CD4-positive, alpha-beta memory T cell (primary cell): ENCODE measurements around the gene TBL1X. TPM values are rescaled to one million over a fixed set of nuclear protein-coding genes. Genes with fewer than 3 reads are reported as not detected.

Experiments used
- CTCF ChIA-PET: fragments of 350-600 bp; sonication (Branson Sonifier 250); formaldehyde crosslinking; loops from one replicate; lab custom pipeline; 2021; ENCODE audit warnings: inconsistent platforms; ENCODE audit not compliant: partially characterized antibody; lab: Charles Lee
- POLR2A ChIA-PET: fragments of 350-600 bp; sonication (Branson Sonifier 250); formaldehyde crosslinking; loops from one replicate; lab custom pipeline; 2021; ENCODE audit not compliant: partially characterized antibody; lab: Charles Lee
- DNase-seq, 5 donors: peaks; one replicate each; pipeline versions ENCODE4 v3.0.0 to v3.0.0-alpha.2; 2020 to 2022; ENCODE audit warnings: mixed read lengths in 1 of 5
- H3K27ac ChIP-seq: one replicate; pipeline ENCODE4 v1.7.0; 2013; ENCODE audit warnings: low read depth, low read length
- H3K27me3 ChIP-seq: 2 replicates; pipeline ENCODE4 v1.7.0; 2013; ENCODE audit warnings: mild to moderate bottlenecking, low read length, moderate library complexity; ENCODE audit not compliant: insufficient read depth
- H3K36me3 ChIP-seq: 2 replicates; pipeline ENCODE4 v1.7.0; 2013; ENCODE audit warnings: mild to moderate bottlenecking, low read length, moderate library complexity; ENCODE audit not compliant: insufficient read depth
- H3K4me1 ChIP-seq: 2 replicates; pipeline ENCODE4 v1.7.0; 2013; ENCODE audit warnings: mild to moderate bottlenecking, low read length, moderate library complexity; ENCODE audit not compliant: insufficient read depth
- H3K4me3 ChIP-seq, 2 donors: one replicate each; pipeline ENCODE4 v1.7.0; 2013; ENCODE audit warnings: low read length in 2 of 2, mild to moderate bottlenecking in 1 of 2
- H3K9me3 ChIP-seq, 2 donors: one replicate each; pipeline ENCODE4 v1.7.0; 2013; ENCODE audit warnings: low read length in 2 of 2, control low read depth in 1 of 2; ENCODE audit not compliant: control insufficient read depth in 1 of 2
- H3K27ac Mint-ChIP-seq, 7 donors: one replicate each; pipeline ENCODE4 v1.8.0; 2020 to 2021; ENCODE audit warnings: mixed read lengths in 7 of 7, mild to moderate bottlenecking in 6 of 7, inconsistent platforms in 3 of 7, moderate library complexity in 3 of 7
- H3K27me3 Mint-ChIP-seq, 2 donors: one replicate each; pipeline ENCODE4 v1.8.0; 2020 to 2021; ENCODE audit warnings: mixed read lengths in 2 of 2
- H3K36me3 Mint-ChIP-seq, 2 donors: one replicate each; pipeline ENCODE4 v1.8.0; 2020 to 2021; ENCODE audit warnings: mixed read lengths in 2 of 2, inconsistent platforms in 1 of 2, mild to moderate bottlenecking in 1 of 2
- H3K4me1 Mint-ChIP-seq, 4 donors: one replicate each; pipeline ENCODE4 v1.8.0; 2020 to 2021; ENCODE audit warnings: mixed read lengths in 4 of 4, mild to moderate bottlenecking in 1 of 4
- H3K4me3 Mint-ChIP-seq, 8 donors: one replicate each; pipeline ENCODE4 v1.8.0; 2020 to 2021; ENCODE audit warnings: mixed read lengths in 8 of 8, mild to moderate bottlenecking in 7 of 8, moderate library complexity in 6 of 8, inconsistent platforms in 3 of 8
- H3K9me3 Mint-ChIP-seq, 8 donors: one replicate each; pipeline ENCODE4 v1.8.0; 2020 to 2021; ENCODE audit warnings: mixed read lengths in 8 of 8, mild to moderate bottlenecking in 5 of 8, inconsistent platforms in 3 of 8, moderate library complexity in 1 of 8
- intact Hi-C: fragments of 100-400 bp; cut with micrococcal nuclease; formaldehyde crosslinking; loops from one replicate; pipeline ENCODE4 v1.15.1; 2023
- polyA plus RNA-seq, 2 donors: library from polyadenylated mRNA; unstranded; fragments of 300-500 nt; fragmentation: Illumina TruSeq; gene quantifications; one replicate each; pipeline ENCODE4 v1.2.3, GENCODE V29; 2021
- total RNA-seq, 2 experiments: library from RNA; stranded (reverse); gene quantifications; one replicate each; pipeline ENCODE4 v1.2.3, GENCODE V29; 2021

The TBL1X gene
- total and polyA plus RNA-seq, 4 experiments from 2014 or later: 6.1 to 50.5 (median 34.3) TPM

GRCh38 chrX:9510980-9511379 lies 46.1 kb downstream of the TBL1X start:
- CTCF ChIA-PET: no interaction called here
- no peak overlapping the region for H3K27ac Mint-ChIP-seq
- intact Hi-C loops: no loop called here
- POLR2A ChIA-PET: no interaction called here
- no peaks in the 10 kb centered on the region for H3K36me3 ChIP-seq
- H3K4me1 ChIP-seq: peaks cover 16% of the 10 kb centered on the region
- peaks cover 0 to 5% (median 0%) of the 10 kb centered on the region in 8 donors for H3K9me3 Mint-ChIP-seq
- H3K27ac ChIP-seq: no peak overlapping the region
- no peaks in the 10 kb centered on the region for H3K9me3 ChIP-seq
- DNase-seq: no peak
- no peaks in the 10 kb centered on the region for H3K27me3 Mint-ChIP-seq
- H3K4me3 Mint-ChIP-seq: no peak overlapping the region
- no peak overlapping the region for H3K4me3 ChIP-seq
- H3K4me1 Mint-ChIP-seq: peaks cover 16 to 43% (median 21%) of the 10 kb centered on the region in 4 donors
- H3K36me3 Mint-ChIP-seq: peaks cover 16 to 53% of the 10 kb centered on the region in 2 donors
- no peaks in the 10 kb centered on the region for H3K27me3 ChIP-seq

DNA sequence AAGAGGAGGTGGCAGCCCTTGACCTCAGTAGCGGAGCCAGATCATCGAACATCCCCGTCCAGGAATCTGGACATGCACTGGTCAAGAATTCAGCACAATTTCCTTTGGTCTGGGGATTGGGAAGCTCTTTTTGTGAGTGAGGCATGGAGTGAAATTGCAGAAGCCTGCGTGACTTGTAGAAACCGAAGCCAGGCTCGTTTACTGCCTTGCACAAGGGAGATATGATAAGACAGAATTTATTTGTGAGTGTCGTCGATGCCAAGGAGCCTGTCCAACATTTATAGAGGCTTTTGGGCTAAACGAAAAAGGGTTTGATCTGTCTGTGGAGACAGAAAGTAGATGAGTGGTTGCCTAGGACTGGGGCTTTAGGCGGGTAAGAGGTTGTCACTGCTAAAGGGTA lies 50.6 kb downstream of the TBL1X start:
- H3K27me3 Mint-ChIP-seq: no peaks in the 10 kb centered on the region
- Histone ChIP-seq H3K36me3 (no peaks in the 10 kb centered on the region), H3K27me3 (no peaks in the 10 kb centered on the region), H3K4me3 (no peak overlapping the region), H3K27ac (no peak overlapping the region), H3K9me3 (no peaks in the 10 kb centered on the region), H3K4me1 (peaks cover 19% of the 10 kb centered on the region)
- peaks cover 0 to 2% (median 0%) of the 10 kb centered on the region in 8 donors for H3K9me3 Mint-ChIP-seq
- CTCF ChIA-PET: no interaction called here
- no peak for DNase-seq
- peak overlapping the region in 1 of 7 donors; percentile 41 for H3K27ac Mint-ChIP-seq
- H3K4me3 Mint-ChIP-seq: peak overlapping the region in 2 of 8 donors; percentile 36 to 47
- intact Hi-C loops: no loop called here
- peaks cover 8 to 32% of the 10 kb centered on the region in 2 donors for H3K36me3 Mint-ChIP-seq
- peaks cover 21 to 48% (median 29%) of the 10 kb centered on the region in 4 donors for H3K4me1 Mint-ChIP-seq
- POLR2A ChIA-PET: no interaction called here

GRCh38 chrX:9515973-9516538 lies 51.2 kb downstream of the TBL1X start:
- Histone ChIP-seq H3K27me3 (no peaks in the 10 kb centered on the region), H3K4me3 (no peak overlapping the region), H3K9me3 (no peaks in the 10 kb centered on the region), H3K36me3 (no peaks in the 10 kb centered on the region), H3K4me1 (peaks cover 19% of the 10 kb centered on the region), H3K27ac (no peak overlapping the region)
- H3K36me3 Mint-ChIP-seq: peaks cover 5 to 27% of the 10 kb centered on the region in 2 donors
- CTCF ChIA-PET: no interaction called here
- peak overlapping the region in 1 of 7 donors; percentile 57 for H3K27ac Mint-ChIP-seq
- peaks cover 0 to 2% (median 0%) of the 10 kb centered on the region in 8 donors for H3K9me3 Mint-ChIP-seq
- H3K27me3 Mint-ChIP-seq: no peaks in the 10 kb centered on the region
- POLR2A ChIA-PET: no interaction called here
- peaks cover 19 to 45% (median 30%) of the 10 kb centered on the region in 4 donors for H3K4me1 Mint-ChIP-seq
- peak overlapping the region in 1 of 8 donors; percentile 47 for H3K4me3 Mint-ChIP-seq
- DNase-seq: no peak
- intact Hi-C loops: no loop called here

- peaks cover 19 to 39% (median 30%) of the 10 kb centered on the region in 4 donors for H3K4me1 Mint-ChIP-seq
- peaks cover 3 to 22% of the 10 kb centered on the region in 2 donors for H3K36me3 Mint-ChIP-seq
Measured at GRCh38 chrX:9516635-9517034, 51.8 kb downstream of the TBL1X start.

GRCh38 chrX:9518051-9518450 lies 53.2 kb downstream of the TBL1X start:
- Histone ChIP-seq H3K9me3 (no peaks in the 10 kb centered on the region), H3K4me1 (peaks cover 19% of the 10 kb centered on the region), H3K27me3 (no peaks in the 10 kb centered on the region), H3K27ac (no peak overlapping the region), H3K4me3 (no peak overlapping the region), H3K36me3 (no peaks in the 10 kb centered on the region)
- peaks cover 0 to 2% (median 0%) of the 10 kb centered on the region in 8 donors for H3K9me3 Mint-ChIP-seq
- intact Hi-C loops: no loop called here
- no peak overlapping the region for H3K4me3 Mint-ChIP-seq
- DNase-seq: no peak
- H3K27ac Mint-ChIP-seq: peak overlapping the region in 1 of 7 donors; percentile 65
- ChIA-PET POLR2A (no interaction called here), CTCF (no interaction called here)
- peaks cover 3 to 13% of the 10 kb centered on the region in 2 donors for H3K36me3 Mint-ChIP-seq
- no peaks in the 10 kb centered on the region for H3K27me3 Mint-ChIP-seq
- peaks cover 19 to 39% (median 32%) of the 10 kb centered on the region in 4 donors for H3K4me1 Mint-ChIP-seq

More at GRCh38 chrX:9516635-9517034, 51.8 kb downstream of the TBL1X start:
- peaks cover 19% of the 10 kb centered on the region for H3K4me1 ChIP-seq
- Mint-ChIP-seq H3K9me3 (peaks cover 0 to 2% (median 0%) of the 10 kb centered on the region in 8 donors), H3K27me3 (no peaks in the 10 kb centered on the region), H3K27ac (no peak overlapping the region), H3K4me3 (no peak overlapping the region)
- no peaks in the 10 kb centered on the region for H3K9me3 ChIP-seq
- H3K36me3 ChIP-seq: no peaks in the 10 kb centered on the region
- ChIA-PET POLR2A (no interaction called here), CTCF (no interaction called here)
- no peaks in the 10 kb centered on the region for H3K27me3 ChIP-seq
- no peak overlapping the region for H3K27ac ChIP-seq
- no peak for DNase-seq
- H3K4me3 ChIP-seq: no peak overlapping the region
- intact Hi-C loops: no loop called here

GRCh38 chrX:9518889-9519288 lies 54.0 kb downstream of the TBL1X start:
- no peak overlapping the region for H3K27ac Mint-ChIP-seq
- CTCF ChIA-PET: no interaction called here
- peaks cover 18 to 36% (median 28%) of the 10 kb centered on the region in 4 donors for H3K4me1 Mint-ChIP-seq

DNA sequence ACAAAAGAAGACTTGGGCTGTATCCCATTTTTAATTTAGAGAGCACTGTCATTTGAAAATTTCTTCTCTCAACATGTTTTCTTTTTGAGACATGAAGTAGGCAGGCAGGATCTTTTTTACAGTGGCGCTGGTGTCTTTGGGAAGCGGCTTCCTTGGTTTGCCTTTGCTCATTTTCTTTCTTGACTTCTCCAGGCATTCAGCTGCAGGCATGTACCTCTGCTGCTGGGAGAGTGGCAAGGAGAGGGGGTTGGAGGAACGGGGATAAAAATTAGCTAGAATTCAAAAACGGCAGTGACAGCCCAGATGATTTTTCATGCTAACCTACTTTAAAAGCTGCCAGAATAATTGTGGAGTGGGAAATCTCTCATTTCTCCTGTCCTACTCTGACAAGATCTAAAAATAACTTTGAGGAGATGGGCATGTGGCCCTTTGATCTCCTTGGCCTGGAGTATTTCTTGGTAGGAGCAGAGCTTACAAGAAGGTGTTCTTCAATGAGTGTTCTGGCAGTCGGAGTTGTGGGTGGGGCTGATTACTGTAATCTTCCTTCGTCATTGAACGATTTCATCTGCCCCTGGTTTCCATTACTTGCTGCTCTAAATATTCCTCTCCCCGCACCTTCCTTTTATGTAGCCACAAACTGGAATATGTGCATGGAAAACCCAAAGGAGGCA lies 54.8 kb downstream of the TBL1X start:
- Histone ChIP-seq H3K9me3 (no peaks in the 10 kb centered on the region), H3K27me3 (no peaks in the 10 kb centered on the region), H3K36me3 (no peaks in the 10 kb centered on the region), H3K4me1 (peaks cover 16% of the 10 kb centered on the region), H3K4me3 (no peak overlapping the region), H3K27ac (no peak overlapping the region)
- intact Hi-C loops: no loop called here
- Mint-ChIP-seq H3K36me3 (peaks cover 0 to 4% of the 10 kb centered on the region in 2 donors), H3K9me3 (no peaks in the 10 kb centered on the region), H3K27ac (peak overlapping the region in 1 of 7 donors; percentile 10), H3K4me1 (peaks cover 17 to 33% (median 25%) of the 10 kb centered on the region in 4 donors), H3K27me3 (no peaks in the 10 kb centered on the region), H3K4me3 (no peak overlapping the region)
- no peak for DNase-seq
- ChIA-PET POLR2A (interaction anchor here (0.5 kb wide), 1 partner anchor 353 kb away, joined by 4 read pairs; no protein-coding TSS in a partner anchor), CTCF (no interaction called here)

More at GRCh38 chrX:9518889-9519288, 54.0 kb downstream of the TBL1X start:
- DNase-seq: no peak
- Histone ChIP-seq H3K27ac (no peak overlapping the region), H3K27me3 (no peaks in the 10 kb centered on the region), H3K4me1 (peaks cover 19% of the 10 kb centered on the region), H3K4me3 (no peak overlapping the region), H3K9me3 (no peaks in the 10 kb centered on the region), H3K36me3 (no peaks in the 10 kb centered on the region)
- Mint-ChIP-seq H3K27me3 (no peaks in the 10 kb centered on the region), H3K36me3 (peaks cover 0 to 4% of the 10 kb centered on the region in 2 donors), H3K9me3 (no peaks in the 10 kb centered on the region), H3K4me3 (no peak overlapping the region)
- POLR2A ChIA-PET: no interaction called here
- intact Hi-C loops: no loop called here
